ENCODE data around the gene YPEL3. TPM values are rescaled to one million over a fixed set of nuclear protein-coding genes. Genes with fewer than 3 reads are reported as not detected.

Gene YPEL3
- total RNA-seq, 3 donors from 2014 or later (not counting 1 experiment from before 2014, with no cell fraction given): 148 to 177 (median 160) TPM

- ATAC-seq: no peak
- H3K27ac Mint-ChIP-seq: peak overlapping the region; percentile 68 to 87
- peak overlapping the region; percentile 17 for H3K4me3 Mint-ChIP-seq
- H3K36me3 Mint-ChIP-seq: no peaks in the 10 kb centered on the region
- no peak for TF ChIP-seq CTCF (IDR thresholded peaks at IDR 0.05)
- H3K9me3 ChIP-seq (ENCODE audit: control insufficient read depth, insufficient read depth, low read length): no peaks in the 10 kb centered on the region
- H3K27me3 ChIP-seq (ENCODE audit: control insufficient read depth, insufficient read depth, low read length): no peaks in the 10 kb centered on the region
- no peaks in the 10 kb centered on the region for H3K9me3 Mint-ChIP-seq
- peak overlapping the region; percentile 42 for H3K27ac ChIP-seq (ENCODE audit: low read length)
- H3K36me3 ChIP-seq (ENCODE audit: control insufficient read depth, insufficient read depth, low read length): peaks cover 10% of the 10 kb centered on the region
- no peak for DNase-seq
- H3K27me3 Mint-ChIP-seq (ENCODE audit: low read depth in 2 of 2): no peaks in the 10 kb centered on the region
- H3K4me1 ChIP-seq (ENCODE audit: control insufficient read depth, insufficient read depth, low read length): peaks cover 32% of the 10 kb centered on the region
- WGBS (ENCODE audit: insufficient coverage): 82% methylated on average over 3 of the region's 3 CpGs
- intact Hi-C loops (cut with micrococcal nuclease): no loop called here
- no peak overlapping the region for H3K4me3 ChIP-seq (ENCODE audit: low read length)
- H3K4me1 Mint-ChIP-seq: peaks cover 23 to 32% of the 10 kb centered on the region in 2 donors
These were observed 24.5 kb upstream of the YPEL3 start for GRCh38 chr16:30120340-30121105.

GRCh38 chr16:30119428-30119827 is 23.4 kb upstream of the YPEL3 start:
- Histone ChIP-seq H3K9me3 (ENCODE audit: control insufficient read depth, insufficient read depth, low read length) (no peaks in the 10 kb centered on the region), H3K4me3 (ENCODE audit: low read length) (no peak overlapping the region), H3K36me3 (ENCODE audit: control insufficient read depth, insufficient read depth, low read length) (peaks cover 15% of the 10 kb centered on the region), H3K27me3 (ENCODE audit: control insufficient read depth, insufficient read depth, low read length) (no peaks in the 10 kb centered on the region), H3K4me1 (ENCODE audit: control insufficient read depth, insufficient read depth, low read length) (peaks cover 32% of the 10 kb centered on the region), H3K27ac (ENCODE audit: low read length) (no peak overlapping the region)
- no peak for TF ChIP-seq CTCF (IDR thresholded peaks at IDR 0.05)
- ATAC-seq: no peak
- Mint-ChIP-seq H3K36me3 (no peaks in the 10 kb centered on the region), H3K9me3 (no peaks in the 10 kb centered on the region), H3K27ac (peak overlapping the region; percentile 68 to 87), H3K4me3 (peak overlapping the region; percentile 60), H3K27me3 (ENCODE audit: low read depth in 2 of 2) (no peaks in the 10 kb centered on the region), H3K4me1 (peaks cover 23 to 32% of the 10 kb centered on the region in 2 donors)
- no peak for DNase-seq
- 95% methylated on average over 2 of the region's 2 CpGs for WGBS (ENCODE audit: insufficient coverage)
- intact Hi-C loops (cut with micrococcal nuclease): no loop called here

GRCh38 chr16:30117768-30118167 is 21.8 kb upstream of the YPEL3 start:
- Mint-ChIP-seq H3K27me3 (ENCODE audit: low read depth in 2 of 2) (no peaks in the 10 kb centered on the region), H3K4me1 (peaks cover 23 to 37% of the 10 kb centered on the region in 2 donors), H3K9me3 (no peaks in the 10 kb centered on the region), H3K36me3 (no peaks in the 10 kb centered on the region), H3K4me3 (no peak overlapping the region), H3K27ac (no peak overlapping the region)
- H3K4me1 ChIP-seq (ENCODE audit: control insufficient read depth, insufficient read depth, low read length): peaks cover 26% of the 10 kb centered on the region
- no peak for TF ChIP-seq CTCF (IDR thresholded peaks at IDR 0.05)
- peaks cover 15% of the 10 kb centered on the region for H3K36me3 ChIP-seq (ENCODE audit: control insufficient read depth, insufficient read depth, low read length)
- 98% methylated on average over 10 of the region's 10 CpGs for WGBS (ENCODE audit: insufficient coverage)
- H3K9me3 ChIP-seq (ENCODE audit: control insufficient read depth, insufficient read depth, low read length): no peaks in the 10 kb centered on the region
- no peak overlapping the region for H3K27ac ChIP-seq (ENCODE audit: low read length)
- intact Hi-C loops (cut with micrococcal nuclease): no loop called here
- no peaks in the 10 kb centered on the region for H3K27me3 ChIP-seq (ENCODE audit: control insufficient read depth, insufficient read depth, low read length)
- no peak for DNase-seq
- no peak for ATAC-seq
- no peak overlapping the region for H3K4me3 ChIP-seq (ENCODE audit: low read length)

All from natural killer cell (primary cell).